Fibroblast of lung (primary cell): ENCODE data around the gene ANKRD13D. TPM values are rescaled to one million over a fixed set of nuclear protein-coding genes. Genes with fewer than 3 reads are reported as not detected.

Experiments
- DNase-seq, 2 donors: peaks; one replicate each; pipeline versions ENCODE4 v3.0.0 to v3.0.0-alpha.2; 2010; ENCODE audit warnings: low read depth in 2 of 2
- H2AFZ ChIP-seq: 2 replicates; pipeline ENCODE4 v1.5.1; 2012; ENCODE audit warnings: low read length, control low read depth, inconsistent platforms
- H3K27ac ChIP-seq: 2 replicates; pipeline ENCODE4 v1.5.1; 2011; ENCODE audit warnings: low read length, control low read depth; ENCODE audit not compliant: insufficient read depth
- H3K27me3 ChIP-seq: 2 replicates; pipeline ENCODE4 v1.5.1; 2011; ENCODE audit warnings: mild to moderate bottlenecking, low read length; ENCODE audit not compliant: control insufficient read depth, insufficient read depth
- H3K36me3 ChIP-seq: 2 replicates; pipeline ENCODE4 v1.5.1; 2011; ENCODE audit warnings: low read length; ENCODE audit not compliant: control insufficient read depth, insufficient read depth
- H3K4me1 ChIP-seq: 2 replicates; pipeline ENCODE4 v1.5.1; 2011; ENCODE audit warnings: low read length; ENCODE audit not compliant: control insufficient read depth, insufficient read depth; ENCODE audit errors: extremely low read depth
- H3K4me2 ChIP-seq: 2 replicates; pipeline ENCODE4 v1.5.1; 2011; ENCODE audit warnings: low read length, control low read depth; ENCODE audit not compliant: insufficient read depth; ENCODE audit errors: extremely low read depth
- H3K4me3 ChIP-seq, 4 experiments: fragments of 200-600 bp in 1 of 4; sonication (generic) in 1 of 4; replicated peaks in 1 of 4; 2 replicates each; pipeline ENCODE4 v1.5.1; 2011 to 2016; ENCODE audit warnings: low read length in 4 of 4, low read depth in 3 of 4, mild to moderate bottlenecking in 3 of 4, control low read depth in 2 of 4, inconsistent platforms in 1 of 4, mixed read lengths in 1 of 4; ENCODE audit not compliant: insufficient read depth in 1 of 4; ENCODE audit errors: control extremely low read depth in 1 of 4
- H3K79me2 ChIP-seq: 2 replicates; pipeline ENCODE4 v1.5.1; 2012; ENCODE audit warnings: mild to moderate bottlenecking, low read length, inconsistent platforms; ENCODE audit not compliant: control insufficient read depth, insufficient read depth
- H3K9ac ChIP-seq: 2 replicates; pipeline ENCODE4 v1.5.1; 2011; ENCODE audit warnings: mild to moderate bottlenecking, low read length, control low read depth; ENCODE audit not compliant: insufficient read depth
- H3K9me3 ChIP-seq: 2 replicates; pipeline ENCODE4 v1.5.1; 2012; ENCODE audit warnings: low read depth, low read length; ENCODE audit not compliant: control insufficient read depth, insufficient read depth
- H4K20me1 ChIP-seq: 2 replicates; pipeline ENCODE4 v1.5.1; 2011; ENCODE audit warnings: low read length; ENCODE audit not compliant: control insufficient read depth, insufficient read depth; ENCODE audit errors: extremely low read depth
- CTCF ChIP-seq, 2 donors: IDR thresholded peaks in 1 of 2; conservative IDR thresholded peaks in 1 of 2; 1 replicate in 1 of 2; 2 replicates in 1 of 2; pipeline ENCODE4 v1.5.1; 2011 to 2012; ENCODE audit warnings: low read length in 2 of 2, control low read depth in 1 of 2, inconsistent platforms in 1 of 2, low read depth in 1 of 2, mild to moderate bottlenecking in 1 of 2
- EZH2 ChIP-seq: IDR thresholded peaks from 2 replicates; pipeline ENCODE4 v1.5.1; 2012; ENCODE audit warnings: low read length, control low read depth, mild to moderate bottlenecking; ENCODE audit errors: missing control alignments
- polyA plus RNA-seq, 2 donors: library from polyadenylated mRNA; depleted of rRNA in 1 of 2; stranded (reverse) in 1 of 2; unstranded in 1 of 2; fragments of >200 nt; gene quantifications; 2 replicates each; pipeline ENCODE4 v1.2.1, GENCODE V29; 2011 to 2012; ENCODE audit warnings: missing spikeins in 1 of 2
- total RNA-seq: library from RNA; depleted of rRNA; stranded (reverse); fragments of >200 nt; gene quantifications from 2 replicates; pipeline ENCODE4 v1.2.1, GENCODE V29; 2014

ANKRD13D gene
- total and polyA plus RNA-seq, 2 donors (not counting 1 experiment from before 2014, with no cell fraction given): 11.5 to 45.4 TPM

- H3K9me3 ChIP-seq: no peaks in the 10 kb centered on the region
- H3K4me2 ChIP-seq: no peak overlapping the region
Observed at GRCh38 chr11:67307545-67308001, 18.5 kb downstream of the ANKRD13D start.

GRCh38 chr11:67308031-67308866 lies 19.1 kb downstream of the ANKRD13D start:
- H3K27ac ChIP-seq: no peak overlapping the region
- no peaks in the 10 kb centered on the region for H3K79me2 ChIP-seq
- no peaks in the 10 kb centered on the region for H4K20me1 ChIP-seq
- H3K4me2 ChIP-seq: no peak overlapping the region
- H3K4me3 ChIP-seq: no peak overlapping the region
- no peaks in the 10 kb centered on the region for H3K9me3 ChIP-seq
- H3K9ac ChIP-seq: no peak overlapping the region
- TF ChIP-seq CTCF (conservative IDR thresholded peaks at IDR 0.05 in 1 of 2, IDR thresholded peaks at IDR 0.05 in 1 of 2; ENCODE audit: low read depth in 1 of 2, low read length in 2 of 2) (no peak), EZH2 (no peak)
- H3K27me3 ChIP-seq: no peaks in the 10 kb centered on the region
- no peak for DNase-seq
- peaks cover 2% of the 10 kb centered on the region for H3K36me3 ChIP-seq
- no peak overlapping the region for H2AFZ ChIP-seq
- H3K4me1 ChIP-seq: no peaks in the 10 kb centered on the region

More at GRCh38 chr11:67307545-67308001, 18.5 kb downstream of the ANKRD13D start:
- Histone ChIP-seq H3K27me3 (no peaks in the 10 kb centered on the region), H4K20me1 (no peaks in the 10 kb centered on the region), H3K9ac (no peak overlapping the region), H2AFZ (no peak overlapping the region), H3K27ac (no peak overlapping the region), H3K79me2 (no peaks in the 10 kb centered on the region), H3K36me3 (peaks cover 2% of the 10 kb centered on the region), H3K4me1 (peaks cover 3% of the 10 kb centered on the region), H3K4me3 (no peak overlapping the region)
- no peak for DNase-seq
- TF ChIP-seq EZH2 (no peak), CTCF (conservative IDR thresholded peaks at IDR 0.05 in 1 of 2, IDR thresholded peaks at IDR 0.05 in 1 of 2; ENCODE audit: low read depth in 1 of 2, low read length in 2 of 2) (no peak)

- Histone ChIP-seq H3K9ac (no peak overlapping the region), H3K4me2 (no peak overlapping the region), H4K20me1 (no peaks in the 10 kb centered on the region), H3K36me3 (peaks cover 2% of the 10 kb centered on the region), H3K27me3 (no peaks in the 10 kb centered on the region), H2AFZ (no peak overlapping the region), H3K4me3 (no peak overlapping the region), H3K79me2 (no peaks in the 10 kb centered on the region), H3K27ac (no peak overlapping the region), H3K4me1 (no peaks in the 10 kb centered on the region), H3K9me3 (no peaks in the 10 kb centered on the region)
- no peak for DNase-seq
- TF ChIP-seq CTCF (conservative IDR thresholded peaks at IDR 0.05 in 1 of 2, IDR thresholded peaks at IDR 0.05 in 1 of 2; ENCODE audit: low read depth in 1 of 2, low read length in 2 of 2): no peak
- no peak for TF ChIP-seq EZH2
Observed at GRCh38 chr11:67309166-67309565, 20.1 kb downstream of the ANKRD13D start.
